DOHH2 (cell line): ENCODE results near the gene UNC80.

Experiments
- H3F3A ChIP-seq: fragments of 200-600 bp; sonication (generic), shearing (Covaris generic); 2 replicates; pipeline ENCODE4 v1.6.0; 2016; ENCODE audit warnings: antibody characterized with exemption, mild to moderate bottlenecking; ENCODE audit not compliant: control insufficient read depth, insufficient read depth
- H3K27ac ChIP-seq: fragments of 200-600 bp; sonication (generic); 2 replicates; pipeline ENCODE4 v1.5.1; 2014; ENCODE audit warnings: low read depth, mild to moderate bottlenecking, low read length, moderate library complexity
- H3K27me3 ChIP-seq: fragments of 200-600 bp; sonication (generic); 2 replicates; pipeline ENCODE4 v1.6.1; 2014; ENCODE audit warnings: mild to moderate bottlenecking, low read length, mixed read lengths; ENCODE audit not compliant: control insufficient read depth
- H3K36me3 ChIP-seq: fragments of 200-600 bp; sonication (generic); 2 replicates; pipeline ENCODE4 v1.6.1; 2014; ENCODE audit warnings: mild to moderate bottlenecking, low read length, moderate library complexity, mixed read lengths; ENCODE audit not compliant: control insufficient read depth
- H3K4me1 ChIP-seq: fragments of 200-600 bp; sonication (generic); 2 replicates; pipeline ENCODE4 v1.6.1; 2014; ENCODE audit warnings: mild to moderate bottlenecking, low read length, mixed read lengths; ENCODE audit not compliant: control insufficient read depth
- H3K4me2 ChIP-seq: fragments of 200-600 bp; sonication (generic); 2 replicates; pipeline ENCODE4 v1.6.0; 2014; ENCODE audit warnings: mild to moderate bottlenecking, low read length, moderate library complexity
- H3K4me3 ChIP-seq: fragments of 200-600 bp; sonication (generic); 2 replicates; pipeline ENCODE4 v1.5.1; 2014; ENCODE audit warnings: mild to moderate bottlenecking, low read length, mixed read lengths
- H3K79me2 ChIP-seq: fragments of 200-600 bp; sonication (generic); 2 replicates; pipeline ENCODE4 v1.6.1; 2014; ENCODE audit warnings: mild to moderate bottlenecking, low read length, mixed read lengths; ENCODE audit not compliant: control insufficient read depth
- H3K9me2 ChIP-seq: fragments of 200-600 bp; sonication (generic); replicated peaks from 2 replicates; pipeline ENCODE4 v1.6.1; 2014; ENCODE audit warnings: mild to moderate bottlenecking, low read length, mixed read lengths; ENCODE audit not compliant: control insufficient read depth
- H3K9me3 ChIP-seq: fragments of 200-600 bp; sonication (generic); 2 replicates; pipeline ENCODE4 v1.6.1; 2014; ENCODE audit warnings: antibody characterized with exemption, low read length, mixed read lengths; ENCODE audit not compliant: control insufficient read depth, insufficient read depth
- H4K20me1 ChIP-seq: fragments of 200-600 bp; sonication (generic); 2 replicates; pipeline ENCODE4 v1.6.0; 2014; ENCODE audit warnings: low read depth, mild to moderate bottlenecking, antibody characterized with exemption, low read length, moderate library complexity; ENCODE audit not compliant: control insufficient read depth, insufficient read depth
- CTCF ChIP-seq: fragments of 200-600 bp; sonication (generic); IDR thresholded peaks from one replicate; pipeline ENCODE4 v1.5.1; 2014; ENCODE audit warnings: antibody characterized with exemption, mild to moderate bottlenecking, low read depth, low read length; ENCODE audit not compliant: poor library complexity, severe bottlenecking
- EZH2phosphoT487 ChIP-seq: fragments of 200-600 bp; sonication (generic); IDR thresholded peaks from 2 replicates; pipeline ENCODE4 v1.6.1; 2017; ENCODE audit warnings: borderline replicate concordance, mild to moderate bottlenecking, antibody characterized with exemption, low read length, moderate library complexity, mixed read lengths

Gene UNC80

DNA sequence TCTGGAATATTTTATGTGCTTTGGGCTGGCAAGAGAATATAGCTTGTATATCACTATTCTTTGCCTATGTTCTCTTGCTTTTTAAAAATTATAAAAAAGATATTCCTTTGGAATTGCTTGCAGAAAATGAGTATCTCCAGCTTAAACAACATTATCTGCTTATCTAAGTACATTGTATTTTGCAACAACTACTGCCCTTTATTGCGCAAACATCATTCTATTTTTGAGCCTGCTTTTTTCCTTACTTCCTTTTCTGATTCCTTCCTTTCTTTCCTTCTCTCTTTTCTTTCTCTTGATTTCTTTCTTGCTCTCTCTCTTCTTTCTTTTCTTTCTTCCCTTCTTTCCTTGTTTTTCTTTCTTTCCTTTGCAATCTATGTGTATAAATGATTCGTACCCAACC, 74.0 kb downstream of the UNC80 start:
- Histone ChIP-seq H3F3A (no peaks in the 10 kb centered on the region), H3K4me2 (no peak overlapping the region), H4K20me1 (no peaks in the 10 kb centered on the region), H3K4me1 (no peaks in the 10 kb centered on the region), H3K27me3 (no peaks in the 10 kb centered on the region), H3K9me2 (no peaks in the 10 kb centered on the region), H3K27ac (no peak overlapping the region), H3K9me3 (no peaks in the 10 kb centered on the region), H3K36me3 (no peaks in the 10 kb centered on the region), H3K4me3 (no peak overlapping the region), H3K79me2 (no peaks in the 10 kb centered on the region)
- TF ChIP-seq EZH2phosphoT487 (no peak), CTCF (no peak)

DNA sequence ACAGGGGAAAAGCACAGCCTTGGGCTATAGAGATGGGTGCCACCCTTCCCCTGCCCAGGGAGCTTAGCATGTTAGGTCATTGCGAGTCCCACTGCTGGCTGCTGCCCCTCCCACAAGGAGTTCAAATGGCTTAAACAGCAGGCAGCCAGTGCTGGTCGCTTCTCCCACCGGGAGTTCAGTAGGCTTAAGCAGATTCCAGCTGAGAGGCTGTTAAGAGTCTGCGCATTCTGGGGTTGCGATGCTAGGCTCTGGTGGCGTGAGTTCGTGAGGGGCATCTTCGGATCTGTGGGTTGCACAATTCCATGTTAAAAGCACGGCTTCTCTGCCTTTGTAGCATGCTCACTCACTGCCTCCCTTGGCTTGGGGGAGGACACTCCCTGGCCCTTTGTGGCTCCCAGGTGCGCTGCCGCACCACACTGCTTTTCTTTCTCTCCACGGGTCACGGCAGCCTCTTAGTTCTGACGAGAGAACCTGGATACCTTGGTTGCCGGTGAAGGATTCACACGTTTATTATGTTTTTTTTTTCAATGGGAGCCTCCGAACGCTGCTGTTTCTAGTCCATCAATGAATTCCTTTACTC, 93.2 kb downstream of the UNC80 start:
- H3K36me3 ChIP-seq = no peaks in the 10 kb centered on the region

DNA sequence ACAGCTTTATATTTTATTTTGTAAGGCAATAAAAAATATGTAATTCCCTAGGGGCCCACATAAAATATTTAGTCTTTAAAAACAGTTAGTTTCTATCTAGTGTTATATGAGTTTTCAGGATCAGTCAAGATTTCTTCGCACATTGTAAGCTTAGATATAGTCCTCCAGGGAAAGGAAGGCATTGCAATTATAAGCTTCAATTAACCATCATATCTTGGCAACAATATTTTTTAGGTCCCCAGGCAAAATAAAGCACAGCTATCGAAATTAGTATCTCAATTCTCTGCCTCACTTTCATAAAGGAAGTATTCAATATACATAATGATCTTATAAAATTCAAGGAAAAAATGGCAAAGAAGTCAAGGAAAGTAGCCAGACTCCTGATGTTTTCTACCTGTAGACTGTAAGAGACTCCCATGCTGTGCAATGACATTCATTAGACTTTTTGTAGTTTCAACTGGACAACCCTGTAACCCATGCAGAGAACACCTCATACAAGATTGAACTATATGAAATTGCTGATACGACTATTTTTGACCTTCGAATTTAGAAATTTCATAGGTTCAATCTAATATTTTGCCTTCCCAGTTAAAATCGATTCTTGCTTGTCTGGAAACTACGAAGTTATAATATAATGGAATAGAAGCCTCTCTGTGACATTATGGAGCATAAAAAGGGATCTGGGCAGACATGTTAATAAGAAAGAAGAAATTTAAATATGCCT, 96.8 kb downstream of the UNC80 start:
- no peaks in the 10 kb centered on the region for H3K36me3 ChIP-seq
- no peak overlapping the region for H3K27ac ChIP-seq
- H4K20me1 ChIP-seq = no peaks in the 10 kb centered on the region
- H3K4me3 ChIP-seq = no peak overlapping the region
- no peak overlapping the region for H3K4me2 ChIP-seq
- H3K27me3 ChIP-seq = no peaks in the 10 kb centered on the region
- H3K9me2 ChIP-seq = no peaks in the 10 kb centered on the region
- no peaks in the 10 kb centered on the region for H3K9me3 ChIP-seq
- no peaks in the 10 kb centered on the region for H3K79me2 ChIP-seq
- H3F3A ChIP-seq = no peaks in the 10 kb centered on the region
- TF ChIP-seq EZH2phosphoT487 (no peak), CTCF (no peak)
- H3K4me1 ChIP-seq = no peaks in the 10 kb centered on the region

More for the DNA sequence above, 93.2 kb downstream of the UNC80 start:
- H3K4me1 ChIP-seq = no peaks in the 10 kb centered on the region
- H3K79me2 ChIP-seq = no peaks in the 10 kb centered on the region
- H3K9me2 ChIP-seq = no peaks in the 10 kb centered on the region
- H3K9me3 ChIP-seq = no peaks in the 10 kb centered on the region
- H3K27ac ChIP-seq = no peak overlapping the region
- no peak overlapping the region for H3K4me3 ChIP-seq
- no peaks in the 10 kb centered on the region for H3F3A ChIP-seq
- no peaks in the 10 kb centered on the region for H3K27me3 ChIP-seq
- H4K20me1 ChIP-seq = no peaks in the 10 kb centered on the region
- H3K4me2 ChIP-seq = no peak overlapping the region
- TF ChIP-seq EZH2phosphoT487 = no peak
- no peak for TF ChIP-seq CTCF
